Endothelial cell of umbilical vein (primary cell): Measurements from ENCODE around the gene EED. TPM values are rescaled to one million over a fixed set of nuclear protein-coding genes. Genes with fewer than 3 reads are reported as not detected.

Experiments used
- BruUV-seq: library from RNA; stranded (reverse); fragments of 400-500 nt; replicated peaks from 2 replicates; lab custom pipeline; 2021; lab: Mats Ljungman, UMichigan
- CTCF ChIA-PET: fragments of 300-600, 350-600 bp; sonication (Branson Sonifier 250); formaldehyde crosslinking; loops from one replicate; lab custom pipeline; 2021; ENCODE audit warnings: antibody characterized with exemption, inconsistent platforms; lab: Charles Lee
- POLR2A ChIA-PET: fragments of 300-600, 350-600 bp; sonication (Branson Sonifier 250); formaldehyde crosslinking; loops from one replicate; lab custom pipeline; 2021; ENCODE audit warnings: antibody characterized with exemption, inconsistent platforms; lab: Charles Lee
- DNase-seq: peaks from one replicate; pipeline ENCODE4 v3.0.0-alpha.2; 2011; ENCODE audit warnings: low read depth, low spot score
- FAIRE-seq: peaks from 2 replicates; lab custom pipeline; 2011; peaks lifted over from hg19 to GRCh38; lab: Jason Lieb, UNC
- H2AFZ ChIP-seq: 2 replicates; pipeline ENCODE4 v1.6.0; 2012; ENCODE audit warnings: low read depth, low read length, control low read depth, inconsistent platforms
- H3K27ac ChIP-seq: 2 replicates; pipeline ENCODE4 v1.5.1; 2011; ENCODE audit warnings: low read depth, mild to moderate bottlenecking, control low read depth, low read length, moderate library complexity; ENCODE audit not compliant: insufficient read depth
- H3K27me3 ChIP-seq, 2 experiments: 2 replicates each; pipeline versions ENCODE4 v1.6.0 to v1.6.1; 2011; ENCODE audit warnings: low read length in 2 of 2, mixed read lengths in 1 of 2; ENCODE audit not compliant: control insufficient read depth in 2 of 2, insufficient read depth in 2 of 2
- H3K36me3 ChIP-seq, 2 experiments: 2 replicates in 1 of 2; 3 replicates in 1 of 2; pipeline ENCODE4 v1.5.1; 2011; ENCODE audit warnings: low read length in 2 of 2, mild to moderate bottlenecking in 1 of 2, moderate library complexity in 1 of 2; ENCODE audit not compliant: control insufficient read depth in 2 of 2, insufficient read depth in 2 of 2; ENCODE audit errors: extremely low read depth in 1 of 2
- H3K4me1 ChIP-seq: 3 replicates; pipeline ENCODE4 v1.5.1; 2011; ENCODE audit warnings: mild to moderate bottlenecking, low read length; ENCODE audit not compliant: control insufficient read depth, insufficient read depth; ENCODE audit errors: extremely low read depth
- H3K4me2 ChIP-seq: 2 replicates; pipeline ENCODE4 v1.6.1; 2011; ENCODE audit warnings: low read length, control low read depth, mixed read lengths; ENCODE audit not compliant: insufficient read depth
- H3K4me3 ChIP-seq, 3 experiments: fragments of 200-600 bp in 1 of 3; sonication (generic), shearing (Covaris generic) in 1 of 3; replicated peaks in 1 of 3; 2 replicates each; pipeline ENCODE4 v1.5.1; 2011 to 2016; ENCODE audit warnings: control low read depth in 3 of 3, low read length in 3 of 3, mild to moderate bottlenecking in 2 of 3, inconsistent platforms in 1 of 3, low read depth in 1 of 3, moderate library complexity in 1 of 3; ENCODE audit not compliant: insufficient read depth in 1 of 3
- H3K79me2 ChIP-seq: 2 replicates; pipeline ENCODE4 v1.6.0; 2012; ENCODE audit warnings: low read length, inconsistent platforms; ENCODE audit not compliant: control insufficient read depth, insufficient read depth
- H3K9ac ChIP-seq: replicated peaks from 2 replicates; pipeline ENCODE3; 2011; ENCODE audit warnings: low read length, control low read depth; ENCODE audit not compliant: insufficient read depth; ENCODE audit errors: extremely low read depth
- H3K9me1 ChIP-seq: replicated peaks from 3 replicates; pipeline ENCODE4 v1.6.0; 2011; ENCODE audit warnings: mild to moderate bottlenecking, low read length; ENCODE audit not compliant: control insufficient read depth, insufficient read depth; ENCODE audit errors: extremely low read depth
- H3K9me3 ChIP-seq: replicated peaks from 2 replicates; pipeline ENCODE4 v1.5.1; 2012; ENCODE audit warnings: low read length, inconsistent platforms; ENCODE audit not compliant: control insufficient read depth, insufficient read depth
- H4K20me1 ChIP-seq: replicated peaks from 2 replicates; pipeline ENCODE3; 2011; ENCODE audit warnings: mild to moderate bottlenecking, low read length; ENCODE audit not compliant: control insufficient read depth, insufficient read depth; ENCODE audit errors: extremely low read depth
- CTCF ChIP-seq, 2 donors: IDR thresholded peaks; 1 replicate in 1 of 2; 2 replicates in 1 of 2; pipeline ENCODE4 v1.5.1; 2011; ENCODE audit warnings: low read length in 2 of 2, mild to moderate bottlenecking in 2 of 2, moderate library complexity in 2 of 2, control low read depth in 1 of 2, inconsistent platforms in 1 of 2, low read depth in 1 of 2; ENCODE audit not compliant: insufficient read depth in 1 of 2; ENCODE audit errors: extremely low read depth in 1 of 2
- EZH2 ChIP-seq: IDR thresholded peaks from 2 replicates; pipeline ENCODE4 v1.6.1; 2012; ENCODE audit warnings: borderline replicate concordance, low read depth, mild to moderate bottlenecking, moderate library complexity, low read length, inconsistent platforms; ENCODE audit not compliant: severe bottlenecking
- FOS ChIP-seq: IDR thresholded peaks from 2 replicates; pipeline ENCODE4 v1.6.1; 2011; ENCODE audit warnings: mild to moderate bottlenecking, low read length, moderate library complexity, borderline replicate concordance; ENCODE audit not compliant: insufficient read depth
- GATA2 ChIP-seq: IDR thresholded peaks from 2 replicates; pipeline ENCODE4 v1.7.0; 2011; ENCODE audit warnings: low read depth, mild to moderate bottlenecking, moderate library complexity, mixed read lengths, low read length; ENCODE audit not compliant: insufficient read length, insufficient read depth
- JUN ChIP-seq: IDR thresholded peaks from 2 replicates; pipeline ENCODE4 v1.6.1; 2011; ENCODE audit warnings: borderline replicate concordance, low read depth; ENCODE audit not compliant: insufficient read length, insufficient read depth
- MAX ChIP-seq: IDR thresholded peaks from 2 replicates; pipeline ENCODE4 v1.6.1; 2011; ENCODE audit not compliant: insufficient read depth, insufficient read length
- MYC ChIP-seq: IDR thresholded peaks from one replicate; pipeline ENCODE4 v1.6.1; 2011; ENCODE audit warnings: mild to moderate bottlenecking, low read depth, low read length
- POLR2A ChIP-seq: IDR thresholded peaks from 2 replicates; pipeline ENCODE4 v1.6.1; 2012; ENCODE audit warnings: low read depth, mild to moderate bottlenecking, control low read depth, low read length
- POLR2AphosphoS5 ChIP-seq: IDR thresholded peaks from 2 replicates; pipeline ENCODE4 v1.6.1; 2012; ENCODE audit warnings: low read depth, mild to moderate bottlenecking, control low read depth, low read length, moderate library complexity; ENCODE audit not compliant: insufficient read depth
- dilution Hi-C: fragments of 300-500 bp; cut with MboI; formaldehyde crosslinking; loops from one replicate; pipeline ENCODE4 v1.15.0; 2019; ENCODE audit warnings: low sequenced_read_pairs; ENCODE audit not compliant: extremely low pct_ligation_motif_present
- intact Hi-C: fragments of 100-400 bp; cut with micrococcal nuclease; formaldehyde crosslinking; loops from one replicate; pipeline ENCODE4 v1.10.0; 2022
- polyA plus RNA-seq, 4 experiments: library from polyadenylated mRNA; depleted of rRNA in 3 of 4; stranded (reverse) in 3 of 4; unstranded in 1 of 4; fragments of >200 nt; gene quantifications; 2 replicates each; pipeline versions ENCODE4 v1.2.1 to v1.2.3, GENCODE V29; 2011 to 2012; ENCODE audit warnings: missing spikeins in 1 of 4
- total RNA-seq: library from RNA; stranded (reverse); gene quantifications from 2 replicates; pipeline ENCODE4 v1.2.3, GENCODE V29; 2021

The EED gene
- total and polyA plus RNA-seq, 2 donors (not counting 3 experiments of a cell fraction or from before 2014, with no cell fraction given): 9.4 to 21.8 TPM

- no TSS peak for BruUV-seq
- Histone ChIP-seq H3K9me3 (no peaks in the 10 kb centered on the region), H3K4me2 (peak overlapping the region; percentile 88), H3K4me3 (peak overlapping the region in 1 of 3 experiments; percentile 53), H3K79me2 (no peaks in the 10 kb centered on the region), H3K36me3 (no peaks in the 10 kb centered on the region), H3K9ac (peak overlapping the region; percentile 46), H2AFZ (peak overlapping the region; percentile 43), H3K9me1 (no peaks in the 10 kb centered on the region), H3K4me1 (peaks cover 9% of the 10 kb centered on the region), H3K27ac (peak overlapping the region; percentile 30), H3K27me3 (no peaks in the 10 kb centered on the region), H4K20me1 (no peaks in the 10 kb centered on the region)
- POLR2A ChIA-PET: interaction anchor here (0.8 to 1.0 kb wide), 2 partner anchors 28 to 133 kb away, joined by 3 read pairs; partner anchors contain the start of gene PICALM
- dilution Hi-C loops (loop anchor here (25.0 kb wide), 1 partner anchor 165 kb away; no protein-coding TSS in a partner anchor), intact Hi-C loops (loop anchor here (2.0 kb wide), 1 partner anchor 159 kb away; no protein-coding TSS in a partner anchor)
- TF ChIP-seq POLR2A: no peak
- no peak for TF ChIP-seq GATA2
- no peak for TF ChIP-seq EZH2
- no peak for TF ChIP-seq MAX
- TF ChIP-seq POLR2AphosphoS5: no peak
- no peak for TF ChIP-seq CTCF (IDR thresholded peaks at IDR 0.05; ENCODE audit: extremely low read depth in 1 of 2, insufficient read depth in 1 of 2, low read depth in 1 of 2, low read length in 2 of 2)
- TF ChIP-seq FOS: no peak
- TF ChIP-seq MYC: no peak
- TF ChIP-seq JUN: no peak
- CTCF ChIA-PET: interaction anchor here (0.8 to 12.0 kb wide), 5 partner anchors 7 to 160 kb away, joined by 3 to 213 read pairs (median 6); no protein-coding TSS in a partner anchor
- DNase-seq: no peak
- FAIRE-seq: no peak
These were observed 42.6 kb upstream of the EED start for GRCh38 chr11:86202013-86202336.
